ENCODE data around the gene TMEM161B.

DNA sequence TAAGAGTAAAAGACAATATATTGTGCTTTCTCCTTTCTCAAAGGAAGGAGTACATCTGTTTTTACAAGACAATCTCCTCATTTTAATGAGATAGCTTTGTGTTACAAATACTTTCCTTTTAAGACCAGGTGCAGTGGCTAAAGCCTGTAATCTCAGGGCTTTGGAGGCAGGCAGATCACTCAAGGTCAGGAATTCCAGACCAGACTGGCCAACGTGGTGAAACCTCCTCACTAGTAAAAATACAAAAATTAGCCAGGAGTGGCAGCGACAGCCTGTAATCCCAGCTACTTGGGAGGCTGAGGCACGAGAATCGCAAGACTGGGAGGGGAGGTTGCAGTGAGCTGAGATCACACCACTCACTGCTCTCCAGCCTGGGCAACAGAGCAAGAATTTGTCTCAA, 11.8 kb downstream of the TMEM161B start:
- TF ChIP-seq, protein P1, sequence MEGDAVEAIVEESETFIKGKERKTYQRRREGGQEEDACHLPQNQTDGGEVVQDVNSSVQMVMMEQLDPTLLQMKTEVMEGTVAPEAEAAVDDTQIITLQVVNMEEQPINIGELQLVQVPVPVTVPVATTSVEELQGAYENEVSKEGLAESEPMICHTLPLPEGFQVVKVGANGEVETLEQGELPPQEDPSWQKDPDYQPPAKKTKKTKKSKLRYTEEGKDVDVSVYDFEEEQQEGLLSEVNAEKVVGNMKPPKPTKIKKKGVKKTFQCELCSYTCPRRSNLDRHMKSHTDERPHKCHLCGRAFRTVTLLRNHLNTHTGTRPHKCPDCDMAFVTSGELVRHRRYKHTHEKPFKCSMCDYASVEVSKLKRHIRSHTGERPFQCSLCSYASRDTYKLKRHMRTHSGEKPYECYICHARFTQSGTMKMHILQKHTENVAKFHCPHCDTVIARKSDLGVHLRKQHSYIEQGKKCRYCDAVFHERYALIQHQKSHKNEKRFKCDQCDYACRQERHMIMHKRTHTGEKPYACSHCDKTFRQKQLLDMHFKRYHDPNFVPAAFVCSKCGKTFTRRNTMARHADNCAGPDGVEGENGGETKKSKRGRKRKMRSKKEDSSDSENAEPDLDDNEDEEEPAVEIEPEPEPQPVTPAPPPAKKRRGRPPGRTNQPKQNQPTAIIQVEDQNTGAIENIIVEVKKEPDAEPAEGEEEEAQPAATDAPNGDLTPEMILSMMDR (IDR thresholded peaks at IDR 0.05; ENCODE audit: poor library complexity, severe bottlenecking), result no peak
- no peak for TF ChIP-seq EP300 (conservative IDR thresholded peaks at IDR 0.05; ENCODE audit: poor library complexity, severe bottlenecking)
- TF ChIP-seq TAF1 (IDR thresholded peaks at IDR 0.05; ENCODE audit: low read depth), result no peak
- TF ChIP-seq RAD21 (conservative IDR thresholded peaks at IDR 0.05), result no peak
- no peak for TF ChIP-seq POLR2AphosphoS5 (IDR thresholded peaks at IDR 0.05)
- TF ChIP-seq EZH2 (IDR thresholded peaks at IDR 0.05; ENCODE audit: borderline replicate concordance, insufficient read depth, low read length, poor library complexity, severe bottlenecking), result no peak
- TF ChIP-seq MXI1 (conservative IDR thresholded peaks at IDR 0.05; ENCODE audit: poor library complexity, severe bottlenecking), result no peak

Data from neural cell (in vitro differentiated cells).